Globus pallidus (tissue), 1 donor: ENCODE results near the gene AP5S1.
"Not testable (repeated sequence)": the region's sequence is repeated elsewhere in the genome, so short reads cannot be mapped to it uniquely, and the experiment has no call there.

Experiments used
- DNase-seq: peaks from one replicate; pipeline ENCODE4 v3.0.0-alpha.2; 2015; ENCODE audit warnings: low spot score

The AP5S1 gene

DNA sequence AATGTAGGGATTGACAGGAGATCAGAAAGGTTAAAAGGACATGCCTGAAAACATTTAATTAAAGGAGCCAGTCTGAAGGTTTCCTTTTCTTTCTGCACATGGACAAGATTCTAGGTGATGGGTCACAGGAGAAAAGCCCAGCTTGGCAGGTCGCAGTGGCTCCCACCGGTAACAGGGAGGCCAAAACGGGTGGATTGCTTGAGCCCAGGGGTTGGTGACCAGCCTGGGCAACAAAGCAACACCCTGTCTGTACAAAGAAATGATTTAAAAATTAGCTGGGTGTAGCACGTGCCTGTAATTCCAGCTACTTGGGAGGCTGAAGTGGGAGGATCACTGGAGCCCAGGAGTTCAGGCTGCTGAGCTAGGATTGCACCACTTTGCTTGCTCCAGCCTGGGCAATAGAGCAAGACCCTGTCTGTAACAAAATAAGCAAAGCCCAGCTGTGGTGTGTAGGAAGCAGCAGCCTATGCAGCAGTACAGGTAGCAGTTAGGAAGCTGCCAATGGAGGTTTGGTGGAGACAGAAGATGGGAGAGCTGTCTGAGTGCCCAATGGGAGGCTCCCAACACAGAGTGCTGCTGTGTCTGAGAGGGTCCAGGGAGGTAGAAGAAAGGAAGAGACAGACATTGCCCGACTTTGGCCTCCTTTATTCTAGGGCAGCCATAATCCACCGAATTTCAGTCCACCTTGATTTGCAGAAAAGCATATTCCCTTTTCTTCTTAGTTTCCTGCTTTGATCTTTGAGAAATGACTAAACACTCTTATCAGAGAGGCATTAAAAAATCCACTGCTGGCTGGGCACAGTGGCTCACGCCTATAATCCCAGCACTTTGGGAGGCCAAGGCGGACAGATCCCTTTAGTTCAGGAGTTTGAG, 7.1 kb upstream of the AP5S1 start:
- no peak for DNase-seq

DNA sequence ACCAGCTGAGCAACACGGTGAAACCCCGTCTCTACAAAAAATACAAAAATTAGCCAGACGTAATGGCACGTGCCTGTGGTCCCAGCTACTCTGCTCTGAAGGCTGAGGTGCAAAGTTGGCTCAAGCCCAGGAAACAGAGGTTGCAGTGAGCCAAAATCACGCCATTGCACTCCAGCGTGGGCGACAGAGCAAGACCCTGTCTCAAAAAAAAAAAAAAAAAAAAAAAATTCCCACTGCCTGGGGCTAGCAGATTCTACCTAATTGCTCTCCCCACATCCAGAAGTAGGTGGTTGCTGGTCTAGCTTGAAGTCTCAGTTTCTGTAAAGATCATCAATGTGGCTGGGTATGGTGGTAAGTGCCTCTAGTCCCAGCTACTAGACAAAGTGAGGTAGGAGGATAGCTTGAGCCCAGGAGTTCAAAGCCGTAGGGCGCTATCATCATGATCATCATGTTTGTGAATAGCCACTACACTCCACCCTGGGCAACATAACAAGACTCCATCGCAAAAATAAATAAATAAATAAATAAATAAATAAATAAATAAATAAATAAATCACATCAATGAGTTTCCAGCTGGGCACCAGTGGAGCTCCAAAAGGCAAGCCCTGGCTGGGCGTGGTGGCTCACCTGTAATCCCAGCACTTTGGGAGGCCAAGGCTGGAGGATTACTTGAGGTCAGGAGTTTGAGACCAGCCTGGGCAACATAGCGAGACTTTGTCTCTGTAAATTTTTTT, 6.3 kb upstream of the AP5S1 start:
- no peak for DNase-seq

DNA sequence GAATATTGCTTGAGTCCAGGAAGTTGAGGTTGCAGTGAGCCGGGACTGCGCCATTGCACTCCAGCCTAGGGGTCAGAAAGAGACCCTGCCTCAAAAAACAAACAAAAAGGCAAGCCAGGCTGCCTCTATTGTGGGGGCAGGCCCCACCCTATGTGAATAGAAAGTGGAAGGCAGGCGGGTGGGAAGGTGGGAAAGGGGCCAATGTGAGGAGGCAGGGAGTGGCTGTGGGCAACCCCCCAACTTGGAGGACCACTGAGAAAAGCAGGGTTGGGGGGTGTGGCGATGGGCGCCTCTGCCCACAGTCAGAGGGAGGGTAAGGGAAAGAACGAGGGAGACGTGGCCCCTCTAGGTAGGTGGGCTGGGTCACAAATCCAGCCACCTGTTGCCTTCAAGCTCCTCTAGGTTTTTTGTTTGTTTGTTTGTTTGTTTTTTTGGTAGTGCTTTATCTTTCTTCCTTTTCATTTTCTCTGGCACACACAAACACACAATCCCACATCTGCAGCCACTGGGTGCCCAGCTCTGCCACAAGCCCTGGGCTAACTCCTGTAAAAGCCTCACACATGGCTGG, 5.3 kb upstream of the AP5S1 start:
- DNase-seq, result no peak

DNA sequence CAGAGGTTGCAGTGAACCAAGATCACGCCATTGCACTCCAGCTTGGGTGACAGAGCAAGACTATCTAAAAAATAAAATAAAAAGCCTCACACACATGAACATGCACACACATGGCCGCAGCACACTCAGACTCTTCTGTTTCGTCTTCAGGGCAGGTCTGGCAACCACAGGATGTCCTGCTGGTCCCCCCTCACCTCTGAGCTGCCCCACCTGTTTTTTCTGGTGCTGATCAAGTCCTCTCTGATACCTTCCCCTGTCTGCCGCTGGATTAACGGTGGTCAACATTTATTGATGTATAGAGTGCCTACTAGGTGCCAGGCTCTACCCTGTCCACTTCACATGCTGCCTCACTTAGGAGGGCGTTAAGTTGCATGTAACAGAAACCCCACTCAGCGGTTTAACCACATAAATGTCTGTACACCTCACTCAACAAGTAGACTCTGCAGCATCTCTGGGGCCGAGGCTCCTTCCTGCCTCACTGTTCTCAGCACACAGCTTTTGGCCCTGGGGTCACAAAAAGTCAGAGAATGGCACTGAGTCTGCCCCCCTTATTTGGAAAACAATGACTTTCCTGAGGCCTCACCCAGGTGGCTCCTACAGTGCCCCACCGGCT, 4.5 kb upstream of the AP5S1 start:
- DNase-seq, result no peak

DNA sequence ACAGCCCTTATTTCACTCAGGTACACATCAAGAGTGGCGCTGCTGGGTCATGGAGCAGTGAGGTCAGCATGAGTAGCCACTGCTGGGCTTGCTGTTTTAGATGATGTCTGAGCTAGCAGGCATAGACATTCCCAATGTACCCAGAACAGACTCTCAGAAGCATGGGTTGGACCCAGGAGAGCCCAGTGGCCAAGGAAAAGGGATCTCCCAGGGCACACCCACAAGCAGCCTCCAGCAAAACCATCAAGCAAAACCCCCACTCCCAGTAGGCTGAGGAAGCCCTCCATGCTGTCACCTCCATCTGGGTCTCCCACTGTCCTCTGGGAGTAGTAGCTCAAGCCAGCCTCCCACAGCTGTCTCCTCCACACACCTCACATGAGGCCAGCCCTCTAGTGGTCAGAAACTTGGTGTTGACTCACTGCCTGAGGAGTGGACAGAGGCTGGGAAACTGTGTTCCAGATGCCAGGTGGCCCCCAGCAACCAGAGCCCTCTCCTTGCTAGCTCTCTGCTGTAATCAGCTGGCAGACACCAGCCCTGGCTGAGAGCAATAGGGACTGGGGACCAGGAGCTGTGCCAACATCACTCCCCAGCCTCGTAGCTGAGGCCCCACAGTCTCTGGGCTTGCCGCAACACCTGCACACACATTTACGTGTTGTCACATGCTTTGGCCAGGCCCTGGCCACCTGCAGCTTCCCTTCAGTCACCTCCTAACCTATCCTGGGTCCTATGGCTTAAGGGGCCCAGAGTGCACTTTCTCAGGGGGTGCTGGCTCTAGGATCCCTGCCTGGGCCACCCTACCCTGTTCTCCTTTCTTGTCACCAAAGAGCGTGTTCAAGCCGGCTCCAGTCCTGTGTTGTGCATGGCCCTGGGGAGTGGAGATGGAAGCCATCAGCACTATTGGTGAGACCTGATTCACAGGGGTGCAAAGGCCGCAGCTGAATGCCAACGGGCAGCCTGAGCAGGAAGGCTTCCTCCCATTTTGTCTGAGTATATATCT, 1.9 kb upstream of the AP5S1 start:
- peak; percentile 59 for DNase-seq

DNA sequence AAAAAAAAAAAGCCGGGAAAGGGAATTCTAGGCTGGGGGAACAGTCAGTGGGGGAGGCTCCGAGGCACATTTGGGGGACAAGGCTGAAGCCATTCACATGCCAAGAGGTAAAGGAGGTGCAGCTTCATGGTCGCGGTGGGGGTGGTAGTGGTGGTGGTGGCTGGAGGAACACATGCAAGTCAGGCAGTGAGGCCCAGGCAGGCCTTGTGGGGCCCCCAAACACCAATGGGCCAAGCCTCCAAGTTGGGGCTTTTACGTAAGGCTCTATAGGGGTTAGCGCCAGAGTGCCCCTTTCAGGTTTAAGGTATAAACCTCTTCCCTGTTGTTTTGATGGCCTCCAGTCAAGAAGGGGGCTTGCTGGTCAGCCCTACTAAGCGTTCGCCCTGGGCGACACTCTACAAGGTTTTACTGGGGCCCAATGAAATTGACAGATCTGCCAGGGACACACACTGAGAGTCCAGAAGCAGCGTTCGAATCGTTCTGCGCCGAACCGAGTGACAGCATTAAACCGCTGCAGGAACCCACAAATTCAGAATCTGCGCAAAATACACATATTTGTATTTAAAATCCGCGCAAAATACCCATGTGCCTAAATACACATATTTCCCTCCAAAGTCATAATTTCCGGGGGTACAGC, 818 bp upstream of the AP5S1 start:
- DNase-seq, result no peak

DNA sequence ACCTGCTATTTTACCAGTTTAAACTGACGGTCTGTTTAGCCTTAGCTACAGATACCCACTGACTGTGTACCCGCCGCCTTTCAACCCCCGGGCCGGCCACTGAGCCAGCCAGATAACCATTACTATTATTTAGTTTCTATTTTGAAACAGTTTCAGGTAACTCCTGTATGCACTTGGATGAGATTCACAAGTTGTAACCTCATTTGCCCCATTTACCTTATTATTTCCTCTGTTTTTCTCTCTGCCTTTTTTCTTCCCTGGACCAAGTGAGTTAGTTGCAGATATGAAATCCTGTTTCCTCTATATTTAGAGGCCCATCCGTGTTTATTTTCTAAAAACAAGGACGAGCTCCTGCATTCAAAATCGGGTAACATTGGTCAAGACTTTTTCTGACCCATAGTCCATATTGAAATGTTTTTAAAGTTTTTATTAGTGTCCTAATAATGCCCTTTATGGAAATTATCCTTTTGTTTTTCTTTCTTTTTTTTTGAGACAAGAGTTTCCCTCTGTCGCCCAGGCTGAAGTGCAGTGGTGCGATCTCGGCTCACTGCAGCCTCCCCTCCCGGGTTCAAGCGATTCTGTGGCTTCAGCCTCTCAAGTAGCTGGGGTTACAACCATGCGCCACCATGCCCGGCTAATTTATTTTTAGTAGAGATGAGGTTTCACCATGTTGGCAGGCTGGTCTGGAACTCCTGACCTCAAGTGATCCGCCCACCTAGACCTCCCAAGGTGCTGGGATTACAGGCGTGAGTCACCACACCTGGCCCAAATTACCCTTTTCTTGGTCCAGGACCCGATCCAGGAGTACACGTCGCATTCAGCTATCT, 767 bp downstream of the AP5S1 start:
- DNase-seq, result no peak

DNA sequence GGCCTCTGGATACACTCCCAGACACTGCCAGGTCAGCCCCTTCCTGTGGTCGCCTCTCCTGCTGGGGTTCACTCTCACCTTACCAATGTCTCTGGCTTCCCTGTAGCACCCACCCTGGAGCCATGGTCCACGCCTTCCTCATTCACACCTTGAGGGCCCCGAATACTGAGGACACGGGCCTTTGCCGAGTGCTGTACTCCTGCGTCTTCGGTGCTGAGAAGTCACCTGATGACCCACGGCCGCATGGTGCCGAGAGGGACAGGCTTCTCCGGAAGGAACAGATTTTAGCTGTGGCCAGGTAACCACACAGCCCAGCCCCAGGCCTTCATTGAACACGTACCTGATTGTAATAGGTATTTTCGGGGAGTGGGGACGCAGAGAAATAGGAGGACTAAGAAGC, 1.6 kb downstream of the AP5S1 start:
- DNase-seq, result no peak

DNA sequence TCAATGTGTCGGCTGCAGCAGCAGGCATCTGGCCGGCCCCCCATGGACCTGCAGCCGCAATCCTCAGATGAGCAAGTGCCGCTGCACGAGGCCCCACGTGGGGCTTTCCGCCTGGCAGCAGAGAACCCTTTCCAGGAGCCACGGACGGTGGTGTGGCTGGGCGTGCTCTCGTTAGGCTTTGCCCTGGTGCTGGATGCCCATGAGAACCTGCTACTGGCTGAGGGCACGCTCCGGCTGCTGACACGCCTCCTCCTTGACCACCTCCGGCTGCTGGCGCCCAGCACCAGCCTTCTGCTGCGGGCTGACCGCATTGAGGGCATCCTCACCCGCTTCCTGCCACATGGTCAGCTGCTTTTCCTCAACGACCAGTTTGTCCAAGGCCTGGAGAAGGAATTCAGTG, 3.5 kb downstream of the AP5S1 start:
- no peak for DNase-seq

DNA sequence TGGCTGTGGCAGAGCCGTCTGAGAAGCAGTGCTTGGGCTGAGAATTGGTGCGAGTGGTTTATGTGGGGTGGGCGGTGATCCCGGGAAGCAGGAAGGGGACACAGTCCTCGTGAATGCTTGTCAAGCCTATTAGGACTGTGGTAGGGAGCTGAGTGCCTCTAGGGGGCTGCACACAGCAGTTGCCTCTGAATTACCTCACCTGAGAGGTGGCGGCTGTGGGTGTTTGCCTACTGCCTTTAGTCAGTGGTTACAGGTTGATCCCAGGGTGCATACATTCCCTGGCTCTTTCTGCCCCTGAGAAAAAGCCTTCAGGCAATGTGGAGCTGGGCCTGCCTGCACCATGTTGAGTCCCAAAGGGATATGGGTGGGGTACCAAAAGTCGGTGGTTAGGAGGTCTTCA, 5.2 kb downstream of the AP5S1 start:
- no peak for DNase-seq

DNA sequence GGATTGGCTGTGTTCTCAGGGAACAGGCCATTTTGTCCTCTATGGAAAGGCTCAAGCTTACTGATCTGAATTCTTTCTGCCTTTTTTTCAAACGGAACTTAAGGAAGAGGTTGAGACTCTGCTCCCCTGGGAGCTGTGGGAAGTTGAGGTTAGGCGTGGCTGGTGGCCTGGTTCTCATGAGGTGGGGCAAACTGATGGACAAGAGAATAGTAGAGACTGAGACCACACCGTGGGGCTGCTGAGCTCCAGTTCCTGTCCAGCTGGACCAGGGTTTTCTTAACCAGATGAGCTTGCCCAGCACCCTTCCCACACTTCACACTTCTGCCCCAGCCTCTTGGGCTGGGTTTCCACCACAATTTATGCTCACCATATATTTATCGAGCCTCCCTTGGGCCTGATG, 6.1 kb downstream of the AP5S1 start:
- no peak for DNase-seq

DNA sequence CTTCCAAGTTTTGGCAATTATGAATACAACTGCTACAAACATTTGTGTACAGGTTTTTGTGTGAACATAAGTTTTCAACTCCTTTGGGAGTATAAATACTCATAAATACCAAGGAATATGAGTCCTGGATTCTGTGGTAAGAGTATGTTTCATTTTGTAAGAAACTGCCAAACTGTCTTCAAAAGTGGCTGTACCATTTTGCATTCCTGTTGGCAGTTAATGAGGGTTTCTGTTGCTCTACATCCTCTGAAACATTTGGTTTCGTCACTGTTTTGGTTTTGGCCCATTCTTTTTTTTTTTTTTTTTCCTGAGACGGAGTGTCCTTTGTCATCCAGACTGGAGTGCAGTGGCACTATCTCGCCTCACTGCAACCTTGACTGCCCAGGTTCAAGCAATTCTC, 8.5 kb downstream of the AP5S1 start:
- DNase-seq, result no peak

DNA sequence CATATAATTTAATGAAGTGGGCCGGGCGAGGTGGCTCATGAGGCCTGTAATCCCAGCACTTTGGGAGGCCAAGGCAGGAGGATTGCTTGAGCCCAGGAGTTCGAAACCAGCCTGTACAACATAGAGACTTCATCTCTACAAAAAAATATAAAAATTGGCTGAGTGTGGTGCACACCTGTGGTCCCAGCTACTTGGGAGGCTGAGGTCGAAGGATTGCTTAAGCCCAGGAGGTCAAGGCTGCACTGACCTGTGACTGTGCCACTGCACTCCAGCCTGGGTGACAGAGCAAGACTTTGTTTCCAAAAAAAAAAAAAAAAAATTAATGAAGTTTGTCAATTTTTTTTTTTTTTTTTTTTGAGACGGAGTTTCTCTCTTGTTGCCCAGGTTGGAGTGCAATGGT, 9.5 kb downstream of the AP5S1 start:
- DNase-seq, result not testable (repeated sequence)

DNA sequence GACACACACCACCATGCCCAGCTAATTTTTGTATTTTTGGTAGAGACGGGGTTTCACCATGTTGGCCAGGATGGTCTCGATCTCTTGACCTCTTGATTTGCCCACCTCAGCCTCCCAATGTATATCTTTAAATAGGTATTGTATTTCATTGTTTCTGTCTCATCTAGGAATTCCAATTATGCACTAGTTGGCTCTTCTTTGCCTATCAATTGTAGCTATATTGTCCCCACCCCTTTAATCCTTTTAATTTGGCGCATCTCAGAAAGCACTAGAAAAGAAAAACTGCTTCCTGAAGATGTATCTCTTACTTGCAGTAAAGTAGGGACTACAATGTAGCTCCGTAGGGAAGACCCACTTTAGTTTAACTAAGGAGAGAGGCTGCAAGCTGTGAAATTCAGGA, 15.8 kb downstream of the AP5S1 start:
- no peak for DNase-seq

DNA sequence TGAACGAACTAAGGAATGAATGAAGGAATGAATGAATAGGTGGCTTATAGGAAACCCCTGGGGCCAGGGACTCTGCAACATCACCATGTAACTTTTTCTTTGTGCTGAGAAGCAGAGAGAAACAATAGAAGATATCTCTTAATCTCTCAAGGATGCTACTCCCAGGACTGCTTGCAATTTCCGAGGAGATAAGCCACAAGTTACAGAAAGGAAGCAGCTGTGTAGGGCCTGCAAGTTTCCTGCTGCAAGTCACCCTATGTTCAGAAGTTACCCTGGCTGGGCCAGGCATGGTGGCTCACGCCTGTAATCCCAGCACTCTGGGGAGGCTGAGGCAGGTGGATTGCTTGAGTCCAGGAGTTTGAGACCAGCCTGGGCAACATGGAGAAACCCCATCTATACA, 19.0 kb downstream of the AP5S1 start:
- DNase-seq, result no peak

DNA sequence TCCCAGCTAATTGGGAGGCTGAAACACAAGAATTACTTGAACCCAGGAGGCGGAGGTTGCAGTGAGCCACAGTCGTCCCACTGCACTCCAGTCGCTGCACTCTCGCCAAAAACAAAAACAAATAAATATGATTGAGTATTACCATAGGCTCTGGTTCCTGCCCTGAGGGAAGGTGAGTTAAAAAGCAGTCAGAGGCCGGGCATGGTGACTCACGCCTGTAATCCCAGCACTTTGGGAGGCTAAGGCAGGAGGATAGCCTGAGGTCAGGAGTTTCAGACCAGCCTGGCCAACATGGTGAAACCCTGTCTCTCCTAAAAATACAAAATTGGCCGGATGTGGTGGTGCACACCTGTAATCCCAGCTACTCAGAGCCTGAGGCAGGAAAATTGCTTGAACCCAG, 19.9 kb downstream of the AP5S1 start:
- not testable (repeated sequence) for DNase-seq

DNA sequence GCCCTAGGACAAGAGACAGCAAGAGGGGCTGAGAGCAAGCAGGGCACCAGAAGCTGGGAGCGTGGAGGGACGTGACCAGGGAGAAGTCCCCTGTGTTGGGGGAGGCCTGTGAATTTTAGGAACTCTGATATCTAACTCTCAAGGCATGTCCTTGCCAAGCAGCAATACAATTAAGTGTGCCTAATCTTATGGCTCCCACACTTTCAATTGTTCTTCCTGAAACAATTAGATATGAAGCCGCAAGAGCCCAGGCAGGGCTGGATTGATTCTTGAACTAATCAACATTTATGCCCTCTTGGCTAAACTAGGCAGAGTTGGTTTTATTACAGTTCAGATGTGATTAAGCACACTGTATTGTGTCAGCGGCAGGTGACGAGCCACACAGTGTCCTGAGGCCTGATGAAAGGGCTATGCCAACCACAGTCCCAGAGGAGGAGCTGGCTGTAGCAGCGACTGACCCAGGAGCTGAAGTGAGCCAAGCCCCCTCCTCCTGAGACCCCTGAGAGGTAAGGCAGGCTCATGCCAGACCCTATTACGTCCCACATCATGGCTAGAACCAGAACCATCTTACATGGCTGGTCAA, 22.1 kb downstream of the AP5S1 start:
- no peak for DNase-seq

DNA sequence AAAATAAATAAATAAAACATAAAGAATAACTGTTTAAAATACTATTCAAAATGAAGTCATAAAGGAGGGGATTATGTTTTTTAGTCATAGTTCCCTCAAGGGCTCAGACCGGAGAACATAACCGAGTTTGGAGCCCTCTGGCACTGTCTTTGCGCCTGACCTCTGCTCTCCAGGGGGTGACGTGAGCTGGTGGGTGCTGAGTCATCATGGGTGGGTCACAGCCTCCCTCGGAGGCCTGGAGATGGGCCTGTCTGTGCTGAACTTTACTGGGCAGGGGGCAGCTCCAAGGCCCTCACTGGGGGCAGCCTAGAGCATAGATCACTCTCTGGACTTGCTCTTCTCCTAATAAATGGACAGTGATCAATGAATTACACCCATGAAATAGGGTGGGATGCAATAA, 23.1 kb downstream of the AP5S1 start:
- DNase-seq, result no peak

DNA sequence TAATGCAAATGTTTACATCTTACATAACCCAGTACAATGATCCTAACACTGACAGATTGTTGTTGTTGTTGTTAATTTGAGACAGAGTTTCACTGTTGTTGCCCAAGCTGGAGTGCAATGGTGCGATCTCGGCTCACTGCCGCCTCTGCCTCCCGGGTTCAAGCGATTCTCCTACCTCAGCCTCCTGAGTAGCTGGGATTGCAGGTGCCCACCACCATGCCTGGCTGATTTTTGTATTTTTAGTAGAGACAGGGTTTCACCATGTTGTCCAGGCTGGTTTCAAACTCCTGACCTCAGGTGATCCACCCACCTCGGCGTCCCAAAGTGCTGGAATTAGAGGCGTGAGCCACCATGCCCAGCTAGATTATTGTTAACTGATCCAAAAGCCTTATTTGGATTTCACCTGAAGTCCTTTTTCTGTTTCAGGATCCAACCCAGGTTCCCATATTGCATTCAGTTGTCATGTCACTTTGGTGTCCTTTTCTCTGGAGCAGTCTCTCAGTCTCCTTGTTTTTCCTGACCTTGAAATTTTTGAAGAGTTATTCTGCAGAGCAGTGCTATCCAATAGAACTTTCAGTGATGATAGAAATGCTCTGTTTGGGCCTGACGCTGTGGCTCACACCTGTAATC, 23.8 kb downstream of the AP5S1 start:
- not testable (repeated sequence) for DNase-seq
